Measurements from ENCODE around the gene MYD88. TPM values are rescaled to one million over a fixed set of nuclear protein-coding genes. Genes with fewer than 3 reads are reported as not detected.

The MYD88 gene
- polyA plus RNA-seq, 2 of the 4 experiments (the other 2 are of a cell fraction): 16.8 to 22.3 TPM

- TF ChIP-seq RCOR1 (IDR thresholded peaks at IDR 0.05; ENCODE audit: low read depth, low read length) (no peak), SREBF2 (IDR thresholded peaks at IDR 0.05) (no peak), ZSCAN20 (CRISPR knock-in tag; IDR thresholded peaks at IDR 0.05) (no peak), HES2 (IDR thresholded peaks at IDR 0.05) (no peak)
These were observed 9.4 kb upstream of the MYD88 start (continued) for GRCh38 chr3:38129058-38129457.

- ATAC-seq (no peak), FAIRE-seq (no peak), DNase-seq (ENCODE audit: low read depth in 1 of 2, low spot score in 1 of 2) (no peak)
- no peak overlapping the region for H3K4me2 ChIP-seq
- H3K27ac ChIP-seq: no peak overlapping the region
- POLR2A ChIA-PET: no interaction called here
- peaks cover 16% of the 10 kb centered on the region for H3K4me1 ChIP-seq
- H3K4me3 ChIP-seq: no peak overlapping the region
- CTCF ChIA-PET: interaction anchor here (0.8 to 3.7 kb wide), 8 partner anchors 11 to 168 kb away, joined by 3 to 15 read pairs (median 4); no protein-coding TSS in a partner anchor
- no peaks in the 10 kb centered on the region for H3K9me3 ChIP-seq
- TF ChIP-seq HDAC2 (IDR thresholded peaks at IDR 0.05) (no peak), CBX2 (IDR thresholded peaks at IDR 0.05; ENCODE audit: borderline replicate concordance, low read depth) (no peak), RFX5 (IDR thresholded peaks at IDR 0.05) (no peak), JUNB (IDR thresholded peaks at IDR 0.05) (no peak), CTCF (IDR thresholded peaks at IDR 0.05) (no peak), KDM5A (IDR thresholded peaks at IDR 0.05) (no peak), TFCP2L1 (CRISPR knock-in tag; IDR thresholded peaks at IDR 0.05) (no peak), BCL3 (IDR thresholded peaks at IDR 0.05) (no peak), PBX3 (IDR thresholded peaks at IDR 0.05) (no peak), FOXS1 (CRISPR knock-in tag; IDR thresholded peaks at IDR 0.05) (no peak), ZSCAN20 (CRISPR knock-in tag; IDR thresholded peaks at IDR 0.05) (no peak), MAFK (IDR thresholded peaks at IDR 0.05; ENCODE audit: partially characterized antibody) (no peak)
- 77% methylated on average over 3 of the region's 3 CpGs for WGBS (ENCODE audit: missing lambda C conversion rate)
These were observed 7.8 kb upstream of the MYD88 start for GRCh38 chr3:38130631-38131065.

- H3K27ac ChIP-seq: no peak overlapping the region
- FAIRE-seq (no peak), ATAC-seq (peak; percentile 54 to 86; a peak in 3 of 6 replicates), DNase-seq (ENCODE audit: low read depth in 1 of 2, low spot score in 1 of 2) (peak; percentile 44 to 53)
- WGBS (ENCODE audit: missing lambda C conversion rate): 54% methylated on average over 6 of the region's 6 CpGs
- H3K4me1 ChIP-seq: peaks cover 20% of the 10 kb centered on the region
- no peak overlapping the region for H3K4me2 ChIP-seq
- POLR2A ChIA-PET: no interaction called here
- TF ChIP-seq HMGXB4 (CRISPR knock-in tag; IDR thresholded peaks at IDR 0.05; ENCODE audit: borderline replicate concordance): no peak
- peak; percentile 56 for TF ChIP-seq CTCF (IDR thresholded peaks at IDR 0.05)
- peak; percentile 56 to 68 for TF ChIP-seq RAD21 (conservative IDR thresholded peaks at IDR 0.05 in 1 of 2, IDR thresholded peaks at IDR 0.05 in 1 of 2)
- TF ChIP-seq SMC3 (IDR thresholded peaks at IDR 0.05): peak; percentile 30; the same call in 1 of the 3 replicates
- CTCF ChIA-PET: interaction anchor here (0.7 to 3.7 kb wide), 14 partner anchors 8 to 215 kb away, joined by 3 to 15 read pairs (median 4); partner anchors contain the start of gene XYLB
- no peak overlapping the region for H3K4me3 ChIP-seq
- H3K9me3 ChIP-seq: no peaks in the 10 kb centered on the region
These were observed 6.7 kb upstream of the MYD88 start for GRCh38 chr3:38131621-38132369.
